ENCODE measurements around the gene CAMSAP1.

Gene CAMSAP1

DNA sequence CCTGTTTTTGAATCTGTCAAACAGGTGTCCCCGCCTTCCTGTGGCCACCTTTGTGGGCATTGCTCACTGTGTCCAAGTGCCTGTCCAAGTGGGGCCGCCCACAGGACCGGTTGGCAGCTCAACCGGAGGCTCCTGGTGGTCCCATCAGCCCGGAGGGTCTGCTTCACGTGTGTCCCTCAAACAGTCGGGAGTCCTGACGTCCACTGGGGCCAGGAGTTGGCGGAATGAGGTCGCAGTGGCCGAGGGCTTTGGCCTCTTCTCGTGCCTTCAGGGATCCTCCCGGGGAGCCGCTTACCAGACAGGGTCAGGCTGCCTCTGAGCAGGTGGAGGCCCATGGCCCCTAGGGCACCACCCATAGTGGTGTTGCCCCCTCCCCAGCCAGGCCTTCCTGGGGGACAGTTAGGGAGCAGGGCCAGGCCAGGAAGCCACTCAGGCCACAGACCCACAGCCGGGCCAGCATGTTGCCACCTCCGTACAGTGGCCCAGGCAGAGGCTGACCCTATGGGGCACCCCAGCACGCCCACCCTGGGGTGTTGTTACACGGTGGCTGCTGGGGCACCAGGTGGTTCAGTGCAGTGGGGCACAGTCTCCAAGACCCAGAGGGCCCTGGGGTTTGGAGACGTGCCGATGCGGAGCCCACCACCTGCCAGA, 135.8 kb downstream of the CAMSAP1 start:
- no peak for DNase-seq

GRCh38 chr9:135770771-135771170, 136.6 kb downstream of the CAMSAP1 start:
- no peak for DNase-seq

GRCh38 chr9:135770203-135770535, 137.2 kb downstream of the CAMSAP1 start:
- no peak for DNase-seq

DNA sequence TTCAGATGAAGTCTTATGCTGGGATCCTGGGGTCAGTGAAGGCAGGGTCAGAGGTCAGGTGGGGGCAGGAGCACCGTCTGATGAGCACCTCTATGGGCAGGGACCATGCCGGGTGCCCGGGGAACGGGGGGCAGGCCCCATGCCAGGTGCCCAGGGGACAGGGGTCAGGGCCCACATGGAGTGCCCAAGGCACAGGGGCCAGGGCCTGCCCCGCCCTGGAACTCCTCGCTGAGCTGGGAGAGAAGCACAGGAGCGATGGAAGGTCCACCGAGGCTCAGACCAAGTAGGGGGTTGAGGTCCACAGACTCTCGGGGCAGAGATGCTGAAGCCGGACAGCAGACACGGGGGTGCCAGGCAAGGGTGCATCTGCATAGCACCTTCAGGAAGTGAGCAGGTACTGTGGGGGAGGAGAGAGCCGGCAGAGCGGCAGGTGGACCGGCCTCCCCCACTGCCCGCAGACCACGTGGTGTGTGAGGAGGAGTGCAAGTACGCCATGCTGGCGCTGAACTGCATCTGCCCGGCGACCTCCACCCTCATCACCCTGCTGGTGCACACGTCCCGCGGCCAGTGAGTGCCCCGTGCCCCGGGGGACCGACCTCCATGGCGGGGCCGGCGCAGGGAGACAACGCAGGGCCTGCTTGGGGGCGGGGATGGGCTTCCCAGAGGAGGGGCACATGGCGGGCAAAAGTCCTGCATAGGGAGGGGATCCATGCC, 137.7 kb downstream of the CAMSAP1 start:
- DNase-seq = no peak

DNA sequence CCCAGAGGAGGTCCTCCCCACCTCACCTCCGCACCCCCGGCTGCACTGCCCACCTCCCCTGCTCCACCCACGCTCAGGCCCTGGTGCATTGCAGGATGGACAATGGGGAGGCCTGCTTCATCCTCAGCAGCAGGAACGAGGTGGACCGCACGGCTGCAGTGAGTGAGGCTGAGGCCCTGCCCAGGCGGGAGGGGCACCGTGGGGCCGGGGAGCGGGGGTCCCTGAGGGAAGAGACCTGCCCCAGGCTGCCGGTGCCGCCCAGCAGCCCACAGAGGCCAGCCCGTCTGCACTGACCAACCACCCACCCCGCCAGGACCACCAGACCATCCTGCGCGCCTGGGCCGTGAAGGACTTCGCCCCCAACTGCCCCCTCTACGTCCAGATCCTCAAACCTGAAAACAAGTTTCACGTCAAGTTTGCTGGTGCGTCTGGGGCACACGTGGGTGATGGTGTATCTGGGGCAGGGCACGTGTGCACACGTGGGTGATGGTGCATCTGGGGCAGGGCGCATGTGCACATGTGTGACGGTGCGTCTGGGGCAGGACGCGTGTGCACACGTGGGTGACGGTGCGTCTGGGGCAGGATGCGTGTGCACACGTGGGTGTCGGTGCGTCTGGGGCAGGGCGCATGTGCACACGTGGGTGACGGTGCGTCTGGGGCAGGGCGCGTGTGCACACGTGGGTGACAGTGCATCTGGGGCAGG, 138.7 kb downstream of the CAMSAP1 start:
- no peak for DNase-seq

DNA sequence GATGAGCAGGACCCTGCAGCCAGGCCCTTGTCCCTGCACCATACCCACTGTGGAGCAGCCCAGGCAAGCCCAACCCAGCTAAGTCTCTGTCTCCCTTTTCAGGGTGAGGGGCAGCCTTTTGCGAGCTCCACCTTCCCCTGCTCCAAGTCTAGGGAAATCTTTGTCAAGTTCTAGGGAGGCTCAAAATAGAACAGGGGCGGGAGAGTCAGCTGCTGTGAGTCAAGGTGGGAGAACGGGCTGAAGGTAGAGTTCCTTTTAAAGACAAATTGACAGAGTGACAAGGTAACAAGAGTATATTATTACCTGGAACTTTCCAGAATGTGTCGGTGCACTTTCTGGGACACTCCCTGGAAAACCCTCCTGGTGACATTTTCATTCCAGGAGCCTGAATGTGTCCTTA, 140.6 kb downstream of the CAMSAP1 start:
- DNase-seq = no peak

GRCh38 chr9:135766251-135766650, 141.1 kb downstream of the CAMSAP1 start:
- no peak for DNase-seq

DNA sequence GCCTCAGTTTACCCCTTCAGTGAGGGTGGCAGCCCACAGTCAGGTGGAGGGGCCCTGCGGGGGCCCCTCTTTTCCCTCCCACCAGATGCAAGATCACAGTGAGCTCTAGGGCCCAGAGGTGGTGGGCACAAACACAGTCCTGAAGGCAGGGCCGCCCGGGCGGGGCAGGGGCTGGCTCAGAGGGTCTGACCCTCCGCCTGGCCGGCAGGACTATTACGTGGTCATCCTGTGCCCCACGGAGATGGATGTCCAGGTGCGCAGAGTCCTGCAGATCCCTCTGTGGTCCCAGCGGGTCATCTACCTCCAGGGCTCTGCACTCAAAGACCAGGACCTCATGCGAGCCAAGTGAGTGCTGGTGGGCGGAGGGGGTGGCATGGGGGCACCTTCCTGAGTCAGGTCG, 141.9 kb downstream of the CAMSAP1 start:
- DNase-seq = no peak

GRCh38 chr9:135764731-135765130, 142.6 kb downstream of the CAMSAP1 start:
- no peak for DNase-seq

DNA sequence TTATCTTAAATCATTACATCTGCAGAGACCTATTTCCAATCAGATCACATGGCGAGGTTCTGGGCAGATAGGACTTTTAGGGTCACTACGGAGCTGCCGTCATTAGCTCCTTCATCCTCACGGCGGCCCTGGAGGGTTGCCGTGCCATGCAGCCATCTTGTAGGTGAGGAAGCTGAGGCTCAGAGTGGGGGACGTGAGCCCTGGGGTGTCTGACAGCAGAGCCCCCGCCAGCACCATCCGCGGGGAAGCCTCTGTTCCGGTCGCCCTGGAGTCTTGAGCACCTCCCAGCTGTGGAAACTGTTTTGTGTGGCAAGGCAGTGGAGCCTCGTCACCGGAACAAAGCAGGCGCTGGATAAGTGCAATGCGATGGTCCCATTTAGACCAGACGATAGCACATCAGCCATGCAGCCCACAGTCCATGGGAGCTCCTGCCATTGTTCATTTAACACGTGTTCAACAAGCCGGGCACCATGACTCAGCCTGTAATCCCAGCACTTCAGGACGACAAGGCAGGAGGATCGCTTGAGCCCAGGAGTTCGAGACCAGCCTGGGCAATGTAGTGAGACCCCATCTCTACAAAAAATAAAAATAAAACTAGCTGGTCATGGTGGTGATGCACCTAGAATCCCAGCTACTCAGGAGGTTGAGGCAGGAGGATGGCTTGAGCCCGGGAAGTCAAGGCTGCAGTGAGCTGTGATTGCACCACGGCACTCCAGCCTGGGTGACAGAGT, 143.5 kb downstream of the CAMSAP1 start:
- no peak for DNase-seq

DNA sequence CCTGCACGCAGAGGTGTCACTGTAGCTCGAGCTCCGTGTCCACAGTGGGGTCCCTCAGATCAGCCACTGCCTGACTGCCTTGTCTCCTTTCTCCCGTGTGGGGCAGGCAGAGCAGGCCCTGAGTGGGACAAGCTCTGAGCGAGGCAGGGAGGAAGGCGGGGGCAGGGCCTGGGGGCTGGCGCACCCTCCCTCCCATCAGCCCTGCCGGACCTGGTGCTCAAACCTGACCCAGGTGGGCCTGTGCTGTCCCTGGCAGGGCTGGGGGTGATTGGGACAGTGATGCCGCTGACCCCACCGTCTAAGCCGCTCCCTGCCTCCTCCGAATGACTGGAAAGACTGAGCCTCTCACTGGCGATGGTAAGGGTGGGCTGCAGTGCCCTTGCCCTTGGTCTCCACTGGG, 144.4 kb downstream of the CAMSAP1 start:
- DNase-seq = no peak

GRCh38 chr9:135761845-135762168, 145.5 kb downstream of the CAMSAP1 start:
- DNase-seq = no peak

DNA sequence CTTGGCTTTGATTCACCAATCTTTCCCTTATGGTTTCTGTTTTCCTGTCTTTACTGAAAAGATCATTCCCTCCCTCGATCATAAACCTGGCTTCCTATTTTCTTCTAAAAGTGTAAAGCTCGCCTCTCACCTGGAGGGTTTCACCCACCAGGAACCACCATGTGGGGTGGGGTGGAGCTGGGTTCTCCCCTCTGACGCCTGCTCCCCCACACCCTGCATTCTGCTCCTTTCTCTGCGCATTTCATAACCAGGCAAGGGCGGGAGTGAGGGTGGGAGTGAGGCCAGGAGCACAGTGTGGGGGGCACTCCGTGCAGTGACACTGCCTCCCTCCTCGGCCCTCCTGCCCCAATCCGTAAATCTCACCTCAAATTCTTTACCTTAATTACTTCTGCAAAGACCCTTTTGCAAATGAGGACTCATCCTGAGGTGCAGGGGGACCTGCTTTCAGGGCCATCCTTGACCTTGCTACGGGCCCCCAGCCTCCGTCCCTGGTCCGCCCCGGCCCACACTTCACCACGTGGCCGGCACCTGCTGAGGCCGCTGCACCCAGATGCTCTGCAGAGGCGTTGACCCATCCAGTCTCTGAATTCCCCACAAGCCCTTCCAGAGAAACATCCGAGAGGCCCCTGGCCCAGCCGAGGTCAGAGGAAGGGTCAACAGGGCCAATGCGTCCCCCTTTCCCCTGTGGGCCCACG, 146.0 kb downstream of the CAMSAP1 start:
- DNase-seq = no peak

DNA sequence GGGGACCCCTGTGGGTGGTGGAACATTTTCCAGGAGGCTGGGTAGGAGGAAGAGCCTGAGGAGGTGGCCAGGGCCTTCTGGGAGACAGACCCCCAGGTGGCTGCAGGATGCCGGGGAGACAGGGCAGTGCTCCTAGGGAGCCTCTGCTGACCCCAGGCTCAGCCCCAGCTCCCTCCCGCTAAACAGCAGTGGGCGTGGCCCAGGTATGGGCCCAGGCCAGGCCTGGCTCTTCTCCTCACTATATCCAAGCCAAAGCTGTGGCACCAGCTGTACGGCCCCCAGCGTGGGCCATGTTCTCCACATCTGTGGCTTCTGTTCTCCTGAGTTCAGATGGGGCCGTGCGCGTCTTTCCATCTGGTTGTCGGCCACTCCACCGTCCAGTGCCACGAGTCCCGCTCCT, 146.9 kb downstream of the CAMSAP1 start:
- DNase-seq = no peak

DNA sequence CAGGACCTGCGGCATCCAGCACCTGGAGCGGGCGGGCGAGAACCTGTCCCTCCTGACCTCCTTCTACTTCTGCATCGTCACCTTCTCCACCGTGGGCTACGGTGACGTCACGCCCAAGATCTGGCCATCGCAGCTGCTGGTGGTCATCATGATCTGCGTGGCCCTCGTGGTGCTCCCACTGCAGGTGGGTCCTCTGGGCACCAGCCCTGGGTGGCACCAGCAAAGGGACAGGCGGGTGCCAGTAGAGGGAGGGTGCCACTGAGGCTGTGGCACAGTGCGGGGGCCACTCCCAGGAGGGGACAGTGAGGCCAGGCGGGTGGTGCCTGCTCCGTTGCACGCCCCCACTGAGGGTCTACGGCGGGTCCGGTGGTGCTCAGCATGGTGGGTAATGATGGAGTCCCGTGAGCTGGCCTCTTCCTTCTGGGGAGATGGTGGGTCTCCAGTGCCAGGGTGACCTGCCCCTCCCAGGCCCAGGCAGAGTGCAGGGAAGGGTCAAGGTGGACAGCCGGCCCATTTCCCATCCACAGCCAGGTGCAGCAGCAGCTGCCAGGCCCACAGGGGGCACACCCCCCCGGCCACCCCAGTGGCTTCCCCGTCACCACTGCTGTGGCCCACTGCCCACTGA, 147.6 kb downstream of the CAMSAP1 start:
- no peak for DNase-seq

- no peak for DNase-seq
Observed at GRCh38 chr9:135758870-135759269, 148.5 kb downstream of the CAMSAP1 start.
